H1 (cell line): ENCODE results near the gene PCDH9. TPM values are rescaled to one million over a fixed set of nuclear protein-coding genes. Genes with fewer than 3 reads are reported as not detected.
A peak's percentile ranks its signal among the peaks of the same experiment; 100 is the strongest.

Experiments
- CTCF ChIA-PET: fragments of 300-600 bp; sonication (Branson Sonifier 250); formaldehyde crosslinking; loops from one replicate; lab custom pipeline; 2021; ENCODE audit not compliant: partially characterized antibody; lab: Charles Lee
- POLR2A ChIA-PET: fragments of 300-600 bp; sonication (Branson Sonifier 250); formaldehyde crosslinking; loops from one replicate; lab custom pipeline; 2021; ENCODE audit warnings: inconsistent platforms; ENCODE audit not compliant: partially characterized antibody; lab: Charles Lee
- DNase-seq, 2 experiments: peaks; one replicate each; pipeline versions ENCODE4 v3.0.0 to v3.0.0-alpha.2; 2010 to 2022; ENCODE audit warnings: low spot score in 2 of 2, low read depth in 1 of 2, mixed read lengths in 1 of 2
- FAIRE-seq: peaks from 2 replicates; lab custom pipeline; 2011; peaks lifted over from hg19 to GRCh38; lab: Jason Lieb, UNC
- H2AFZ ChIP-seq: 2 replicates; pipeline ENCODE4 v1.8.1; 2012; ENCODE audit warnings: low read length, inconsistent platforms
- H2AK5ac ChIP-seq: 2 replicates; pipeline ENCODE4 v1.6.1; 2013; ENCODE audit warnings: low read depth, low read length
- H2BK120ac ChIP-seq: replicated peaks from 2 replicates; pipeline ENCODE3; 2013; ENCODE audit warnings: low read depth, low read length, inconsistent platforms
- H2BK12ac ChIP-seq: 2 replicates; pipeline ENCODE4 v1.6.1; 2013; ENCODE audit warnings: low read depth, low read length
- H2BK15ac ChIP-seq: 2 replicates; pipeline ENCODE4 v1.6.1; 2013; ENCODE audit warnings: low read length
- H2BK20ac ChIP-seq: 2 replicates; pipeline ENCODE4 v1.6.1; 2013; ENCODE audit warnings: low read length
- H2BK5ac ChIP-seq: 2 replicates; pipeline ENCODE4 v1.6.1; 2013; ENCODE audit warnings: low read depth, low read length
- H3K14ac ChIP-seq: 2 replicates; pipeline ENCODE4 v1.6.1; 2013; ENCODE audit warnings: inconsistent platforms; ENCODE audit not compliant: insufficient read length
- H3K18ac ChIP-seq: 2 replicates; pipeline ENCODE4 v1.6.1; 2013; ENCODE audit warnings: low read length; ENCODE audit errors: extremely low read depth
- H3K23ac ChIP-seq: 2 replicates; pipeline ENCODE4 v1.6.1; 2013; ENCODE audit warnings: inconsistent platforms; ENCODE audit not compliant: insufficient read length
- H3K23me2 ChIP-seq: 2 replicates; pipeline ENCODE4 v1.6.1; 2013; ENCODE audit warnings: low read depth, low read length
- H3K27ac ChIP-seq: 2 replicates; pipeline ENCODE4 v1.6.1; 2011; ENCODE audit warnings: low read depth, low read length, inconsistent platforms
- H3K27me3 ChIP-seq, 4 experiments: replicated peaks in 1 of 4; 1 replicate in 1 of 4; 2 replicates in 3 of 4; pipeline versions ENCODE4 v1.6.1 to v1.8.1; 2011 to 2013; ENCODE audit warnings: low read length in 3 of 4, mild to moderate bottlenecking in 3 of 4, inconsistent platforms in 2 of 4, mixed read lengths in 2 of 4, moderate library complexity in 1 of 4; ENCODE audit not compliant: control insufficient read depth in 3 of 4, insufficient read depth in 3 of 4; ENCODE audit errors: extremely low read depth in 1 of 4
- H3K36me3 ChIP-seq, 4 experiments: 2 replicates each; pipeline versions ENCODE4 v1.6.1 to v1.8.1; 2011 to 2013; ENCODE audit warnings: mild to moderate bottlenecking in 4 of 4, low read length in 3 of 4, moderate library complexity in 2 of 4, control low read depth in 1 of 4, inconsistent platforms in 1 of 4; ENCODE audit not compliant: insufficient read depth in 4 of 4, control insufficient read depth in 2 of 4
- H3K4ac ChIP-seq: replicated peaks from 2 replicates; pipeline ENCODE3; 2013; ENCODE audit warnings: low read length, low read depth, mixed read lengths, inconsistent platforms; ENCODE audit not compliant: insufficient read length
- H3K4me1 ChIP-seq, 4 experiments: replicated peaks in 1 of 4; 1 replicate in 1 of 4; 2 replicates in 3 of 4; pipeline versions ENCODE4 v1.6.1 to v1.8.1; 2011 to 2013; ENCODE audit warnings: low read length in 3 of 4, inconsistent platforms in 2 of 4, mixed read lengths in 1 of 4; ENCODE audit not compliant: insufficient read depth in 4 of 4, control insufficient read depth in 3 of 4
- H3K4me2 ChIP-seq, 2 experiments: 2 replicates each; pipeline versions ENCODE4 v1.6.1 to v1.8.1; 2011 to 2013; ENCODE audit warnings: low read depth in 2 of 2, low read length in 2 of 2, control low read depth in 1 of 2, inconsistent platforms in 1 of 2, mild to moderate bottlenecking in 1 of 2; ENCODE audit not compliant: insufficient read depth in 1 of 2
- H3K4me3 ChIP-seq, 4 experiments: fragments of 200-600, 300-600 bp in 1 of 4; sonication (generic), shearing (Covaris generic), sonication (Bioruptor Twin) in 1 of 4; 2 replicates each; pipeline versions ENCODE4 v1.5.1 to v1.8.1; 2011 to 2016; ENCODE audit warnings: low read length in 4 of 4, low read depth in 3 of 4, control low read depth in 2 of 4, inconsistent platforms in 2 of 4, mild to moderate bottlenecking in 2 of 4, mixed read lengths in 1 of 4, moderate library complexity in 1 of 4; ENCODE audit not compliant: insufficient read depth in 2 of 4; ENCODE audit errors: extremely low read depth in 1 of 4
- H3K56ac ChIP-seq: replicated peaks from 2 replicates; pipeline ENCODE3; 2013; ENCODE audit warnings: low read depth, mild to moderate bottlenecking, mixed read lengths, low read length, inconsistent platforms; ENCODE audit not compliant: insufficient read length
- H3K79me1 ChIP-seq: 2 replicates; pipeline ENCODE4 v1.6.1; 2013; ENCODE audit warnings: low read depth, low read length, control low read depth
- H3K79me2 ChIP-seq, 2 experiments: 2 replicates each; pipeline versions ENCODE4 v1.6.1 to v1.8.1; 2012 to 2013; ENCODE audit warnings: low read length in 2 of 2, mild to moderate bottlenecking in 2 of 2, inconsistent platforms in 1 of 2; ENCODE audit not compliant: insufficient read depth in 2 of 2, control insufficient read depth in 1 of 2
- H3K9ac ChIP-seq, 4 experiments: replicated peaks in 1 of 4; 1 replicate in 1 of 4; 2 replicates in 3 of 4; pipeline versions ENCODE4 v1.6.1 to v1.8.1; 2011 to 2013; ENCODE audit warnings: low read depth in 3 of 4, low read length in 3 of 4, control low read depth in 2 of 4, mild to moderate bottlenecking in 2 of 4, moderate library complexity in 2 of 4, inconsistent platforms in 1 of 4; ENCODE audit errors: extremely low read depth in 1 of 4
- H3K9me3 ChIP-seq, 2 experiments: 2 replicates each; pipeline versions ENCODE4 v1.6.1 to v1.8.1; 2012 to 2013; ENCODE audit warnings: mild to moderate bottlenecking in 2 of 2, moderate library complexity in 2 of 2, control low read depth in 1 of 2, inconsistent platforms in 1 of 2, low read depth in 1 of 2, low read length in 1 of 2, mixed read lengths in 1 of 2; ENCODE audit not compliant: insufficient read depth in 2 of 2
- H4K20me1 ChIP-seq, 2 experiments: replicated peaks in 1 of 2; 2 replicates each; pipeline versions ENCODE3 to v1.8.1; 2011 to 2013; ENCODE audit warnings: inconsistent platforms in 2 of 2, low read length in 2 of 2, mild to moderate bottlenecking in 1 of 2; ENCODE audit not compliant: insufficient read depth in 2 of 2, control insufficient read depth in 1 of 2
- H4K5ac ChIP-seq: 2 replicates; pipeline ENCODE4 v1.6.1; 2013; ENCODE audit warnings: low read length, low read depth, mixed read lengths, inconsistent platforms; ENCODE audit not compliant: insufficient read length
- H4K8ac ChIP-seq: 2 replicates; pipeline ENCODE4 v1.8.0; 2013; ENCODE audit warnings: mild to moderate bottlenecking, moderate library complexity, low read length, inconsistent platforms; ENCODE audit not compliant: insufficient read depth; ENCODE audit errors: extremely low read depth
- H4K91ac ChIP-seq: replicated peaks from 2 replicates; pipeline ENCODE3; 2013; ENCODE audit warnings: low read length, mixed read lengths, inconsistent platforms; ENCODE audit not compliant: insufficient read length
- BACH1 ChIP-seq: IDR thresholded peaks from 2 replicates; pipeline ENCODE4 v1.6.1; 2012; ENCODE audit warnings: low read length, improper control_type of control experiment
- CEBPB ChIP-seq: IDR thresholded peaks from 2 replicates; pipeline ENCODE4 v1.6.1; 2012; ENCODE audit warnings: low read depth, low read length
- EZH2 ChIP-seq: fragments of 200-600 bp; sonication (generic); IDR thresholded peaks from 2 replicates; pipeline ENCODE4 v1.7.1; 2012; ENCODE audit warnings: low read depth, mild to moderate bottlenecking, moderate library complexity, low read length, inconsistent platforms; ENCODE audit not compliant: severe bottlenecking
- GTF2F1 ChIP-seq: IDR thresholded peaks from 2 replicates; pipeline ENCODE4 v1.6.1; 2012; ENCODE audit warnings: low read depth, low read length, improper control_type of control experiment, borderline replicate concordance
- HDAC2 ChIP-seq, 2 experiments: fragments of 300-600 bp in 1 of 2; sonication (generic) in 1 of 2; IDR thresholded peaks; 2 replicates each; pipeline ENCODE4 v1.6.1; 2011 to 2012; ENCODE audit warnings: low read depth in 2 of 2, low read length in 2 of 2, mild to moderate bottlenecking in 2 of 2, moderate library complexity in 2 of 2, borderline replicate concordance in 1 of 2, inconsistent platforms in 1 of 2
- NANOG ChIP-seq: IDR thresholded peaks from 2 replicates; pipeline ENCODE4 v1.6.1; 2011; ENCODE audit warnings: low read length, low read depth, mild to moderate bottlenecking, inconsistent platforms; ENCODE audit not compliant: insufficient read depth, poor library complexity, severe bottlenecking
- NRF1 ChIP-seq: IDR thresholded peaks from 2 replicates; pipeline ENCODE4 v1.6.1; 2011; ENCODE audit warnings: mild to moderate bottlenecking, low read depth, low read length, improper control_type of control experiment
- POLR2AphosphoS5 ChIP-seq: IDR thresholded peaks from 2 replicates; pipeline ENCODE4 v1.6.1; 2011; ENCODE audit warnings: low read depth, low read length
- SUZ12 ChIP-seq: fragments of 200-600 bp; sonication (generic); IDR thresholded peaks from 2 replicates; pipeline ENCODE4 v1.6.1; 2012; ENCODE audit warnings: mild to moderate bottlenecking, inconsistent platforms, low read length, moderate library complexity, mixed read lengths
- WGBS, 2 experiments: shearing (Covaris generic) in 1 of 2; methylation state at CpG; one replicate each; pipeline versions ENCODE4 v1.1.6 to v1.1.7; 2013 to 2015; ENCODE audit warnings: low lambda C conversion rate in 2 of 2, mixed read lengths in 2 of 2, inconsistent platforms in 1 of 2, low coverage in 1 of 2, missing lambda C conversion rate in 1 of 2; ENCODE audit not compliant: insufficient replicate concordance in 2 of 2, insufficient coverage in 1 of 2, insufficient read length in 1 of 2; ENCODE audit errors: extremely low coverage in 1 of 2, missing lambda C conversion rate in 1 of 2; 5-methylcytosine and 5-hydroxymethylcytosine counted together
- polyA plus RNA-seq, 7 experiments: library from polyadenylated mRNA; depleted of rRNA in 3 of 7; stranded (reverse) in 5 of 7; unstranded in 2 of 7; fragments of >200 nt in 5 of 7; fragments of 200-250 nt in 2 of 7; gene quantifications; 1 replicate in 5 of 7; 2 replicates in 1 of 7; 4 replicates in 1 of 7; pipeline versions ENCODE4 v1.2.1 to v1.2.3, GENCODE V29; 2011 to 2013; ENCODE audit warnings: missing spikeins in 2 of 7, mixed read lengths in 2 of 7
- total RNA-seq: library from RNA; stranded (reverse); fragmentation: NEBNext Ultra II Directional; extraction: Animal tissue kit (Norgen Biotek cat#: 25700); gene quantifications from 2 replicates; pipeline ENCODE4 v1.2.1, GENCODE V29; 2021
- TF ChIP-seq, protein P1 (sequence below): IDR thresholded peaks from 2 replicates; pipeline ENCODE4 v1.6.1; 2011; ENCODE audit warnings: low read length, improper control_type of control experiment

Gene PCDH9
- total and polyA plus RNA-seq, 2 of the 8 experiments (the other 6 are each of a cell fraction or from before 2014, with no cell fraction given) = 0.12 to 0.60 TPM

GRCh38 chr13:66612983-66613382 lies 617.2 kb downstream of the PCDH9 start:
- no peak overlapping the region for H3K27ac ChIP-seq
- H3K4me3 ChIP-seq = no peak overlapping the region
- POLR2A ChIA-PET = no interaction called here
- H3K14ac ChIP-seq = no peak overlapping the region
- peak overlapping the region; percentile 57 for H2AFZ ChIP-seq
- no peak overlapping the region for H3K4ac ChIP-seq
- H3K23ac ChIP-seq = no peak overlapping the region
- no peak overlapping the region for H2BK120ac ChIP-seq
- H4K91ac ChIP-seq = no peak overlapping the region
- no peaks in the 10 kb centered on the region for H3K27me3 ChIP-seq
- no peak overlapping the region for H2BK20ac ChIP-seq
- CTCF ChIA-PET = no interaction called here
- no peaks in the 10 kb centered on the region for H4K20me1 ChIP-seq
- no peak overlapping the region for H4K5ac ChIP-seq
- no peak overlapping the region for H2BK15ac ChIP-seq
- H3K36me3 ChIP-seq = no peaks in the 10 kb centered on the region
- no peak overlapping the region for H4K8ac ChIP-seq
- H3K4me2 ChIP-seq = no peak overlapping the region
- no peak overlapping the region for H3K56ac ChIP-seq
- H2BK12ac ChIP-seq = no peak overlapping the region
- no peak overlapping the region for H3K9ac ChIP-seq
- FAIRE-seq (no peak), DNase-seq (no peak)
- H3K79me1 ChIP-seq = no peaks in the 10 kb centered on the region
- no peaks in the 10 kb centered on the region for H3K23me2 ChIP-seq
- H2AK5ac ChIP-seq = no peak overlapping the region
- no peaks in the 10 kb centered on the region for H3K79me2 ChIP-seq
- no peaks in the 10 kb centered on the region for H3K4me1 ChIP-seq
- H3K18ac ChIP-seq = no peak overlapping the region
- no peaks in the 10 kb centered on the region for H3K9me3 ChIP-seq
- WGBS, 2 experiments = 86% methylated on average over 6 of the region's 6 CpGs; no CpG with 5 or more reads in 1 of the 2 experiments
- no peak overlapping the region for H2BK5ac ChIP-seq
- no peak for TF ChIP-seq CEBPB
- no peak for TF ChIP-seq HDAC2 (IDR thresholded peaks at IDR 0.05; ENCODE audit: borderline replicate concordance in 1 of 2, low read depth in 2 of 2, low read length in 2 of 2)
- TF ChIP-seq, protein P1, sequence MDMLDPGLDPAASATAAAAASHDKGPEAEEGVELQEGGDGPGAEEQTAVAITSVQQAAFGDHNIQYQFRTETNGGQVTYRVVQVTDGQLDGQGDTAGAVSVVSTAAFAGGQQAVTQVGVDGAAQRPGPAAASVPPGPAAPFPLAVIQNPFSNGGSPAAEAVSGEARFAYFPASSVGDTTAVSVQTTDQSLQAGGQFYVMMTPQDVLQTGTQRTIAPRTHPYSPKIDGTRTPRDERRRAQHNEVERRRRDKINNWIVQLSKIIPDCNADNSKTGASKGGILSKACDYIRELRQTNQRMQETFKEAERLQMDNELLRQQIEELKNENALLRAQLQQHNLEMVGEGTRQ = no peak
- no peak for TF ChIP-seq BACH1
- no peak for TF ChIP-seq POLR2AphosphoS5
- TF ChIP-seq EZH2 = no peak
- no peak for TF ChIP-seq GTF2F1
- no peak for TF ChIP-seq SUZ12
- TF ChIP-seq NRF1 = no peak
- no peak for TF ChIP-seq NANOG
